Gastrocnemius medialis (tissue), 4 donors: Measurements from ENCODE around the gene POLD2.

Experiments used
- CTCF ChIP-seq, 5 experiments: fragments of 450-650 bp in 3 of 5; fragments of 200-600 bp in 2 of 5; sonication (generic) in 2 of 5; IDR thresholded peaks in 4 of 5; conservative IDR thresholded peaks in 1 of 5; 1 replicate in 4 of 5; 2 replicates in 1 of 5; pipeline ENCODE4 v1.5.1; 2016 to 2019; ENCODE audit warnings: antibody characterized with exemption in 5 of 5, mild to moderate bottlenecking in 3 of 5, moderate library complexity in 3 of 5
- POLR2A ChIP-seq, 2 donors: fragments of 450-650 bp; IDR thresholded peaks; one replicate each; pipeline ENCODE4 v1.6.1; 2017; ENCODE audit warnings: antibody characterized with exemption in 2 of 2, mild to moderate bottlenecking in 2 of 2, moderate library complexity in 2 of 2

GRCh38 chr7:44145969-44146911 is 22.9 kb upstream of the POLD2 start:
- TF ChIP-seq CTCF (IDR thresholded peaks at IDR 0.05 in 4 of 5, conservative IDR thresholded peaks at IDR 0.05 in 1 of 5) (no peak), POLR2A (IDR thresholded peaks at IDR 0.05) (no peak)
